VCaP (cell line): ENCODE measurements around the gene AP3S1.
"Not testable (repeated sequence)": the region's sequence is repeated elsewhere in the genome, so short reads cannot be mapped to it uniquely, and the experiment has no call there.

Experiments
- H3K27ac ChIP-seq: fragments of 450-650 bp; 2 replicates; pipeline ENCODE4 v1.5.1; 2017
- CTCF ChIP-seq: fragments of 450-650 bp; conservative IDR thresholded peaks from 2 replicates; pipeline ENCODE4 v1.5.1; 2017; ENCODE audit warnings: mild to moderate bottlenecking, moderate library complexity

AP3S1 gene

GRCh38 chr5:115815006-115815692 is 26.6 kb upstream of the AP3S1 start:
- H3K27ac ChIP-seq, result peak overlapping the region; percentile 88
- peak; percentile 31; the same call in 1 of the 2 replicates for TF ChIP-seq CTCF

GRCh38 chr5:115815693-115816225 is 26.0 kb upstream of the AP3S1 start:
- peak overlapping the region; percentile 88 for H3K27ac ChIP-seq
- TF ChIP-seq CTCF, result no peak

- no peak for TF ChIP-seq CTCF
- H3K27ac ChIP-seq, result peak within 1 kb of the TSS; percentile 88
These were observed 25.3 kb upstream of the AP3S1 start, which contains the start of gene CDO1 for GRCh38 chr5:115816226-115817081. TSS of gene CDO1 (minus strand) at chr5:115816659. CDS start at chr5:115816397, 262 bp downstream.

- no peak for TF ChIP-seq CTCF
- peak overlapping the region; percentile 88 for H3K27ac ChIP-seq
These were observed 24.3 kb upstream of the AP3S1 start for GRCh38 chr5:115817386-115817785.

- no peak for TF ChIP-seq CTCF
These were observed 22.9 kb upstream of the AP3S1 start for GRCh38 chr5:115818821-115819220.

GRCh38 chr5:115820846-115821245 is 20.9 kb upstream of the AP3S1 start:
- no peak overlapping the region for H3K27ac ChIP-seq
- TF ChIP-seq CTCF, result no peak

More at GRCh38 chr5:115818821-115819220, 22.9 kb upstream of the AP3S1 start:
- no peak overlapping the region for H3K27ac ChIP-seq

- not testable (repeated sequence) for H3K27ac ChIP-seq
These were observed 16.8 kb upstream of the AP3S1 start for GRCh38 chr5:115824983-115825382.
